ENCODE measurements around the gene PNCK.

DNA sequence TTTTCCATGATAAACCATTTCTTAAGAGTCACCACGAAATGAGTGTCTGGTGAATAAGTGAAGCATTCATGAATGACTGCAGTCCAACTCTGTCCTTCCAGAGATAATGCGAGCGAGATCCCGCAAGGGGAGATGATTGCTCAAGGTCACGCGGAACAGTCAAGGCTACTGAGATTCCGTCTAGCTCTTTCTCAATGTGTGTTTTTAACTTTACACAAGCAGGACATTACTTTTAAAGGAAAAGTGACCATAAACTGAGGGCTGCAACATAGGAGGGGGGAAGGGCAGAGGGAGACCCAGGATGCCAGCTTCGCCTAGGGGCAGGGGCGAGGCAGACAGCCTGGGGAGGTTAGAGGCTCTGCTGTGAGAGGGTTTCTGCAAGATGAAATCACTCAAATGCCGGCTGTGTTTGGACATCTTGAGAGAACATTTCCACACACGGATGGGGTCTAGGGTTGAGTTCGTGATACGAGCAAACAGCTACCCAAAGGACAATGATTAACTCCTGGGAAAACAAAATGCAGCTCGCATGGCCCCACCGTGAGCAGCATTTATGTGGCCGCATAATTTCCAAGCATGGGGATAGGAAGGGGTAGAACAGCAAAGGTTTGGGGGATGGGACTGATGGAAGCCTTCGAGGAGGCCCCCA, 50.8 kb downstream of the PNCK start:
- no peak for TF ChIP-seq CTCF (IDR thresholded peaks at IDR 0.05)
- no peak for TF ChIP-seq POLR2A (IDR thresholded peaks at IDR 0.05)

Measured in body of pancreas (tissue), 4 donors.